Lung (tissue), 11 donors: ENCODE results near the gene DMRTC1B. TPM values are rescaled to one million over a fixed set of nuclear protein-coding genes. Genes with fewer than 3 reads are reported as not detected.
"Not testable (repeated sequence)": the region's sequence is repeated elsewhere in the genome, so short reads cannot be mapped to it uniquely, and the experiment has no call there.

Experiments used
- ATAC-seq: fragments of 200-7000 bp; cut with Tn5 transposase; one replicate; pipeline ENCODE4 v1.9.1; 2020; ENCODE audit warnings: moderate number of reproducible peaks; ENCODE audit not compliant: insufficient read depth, low FRiP score
- DNase-seq, 3 donors: peaks; one replicate each; pipeline ENCODE4 v3.0.0-alpha.2; 2013 to 2017
- H3K27ac ChIP-seq, 2 donors: one replicate each; pipeline ENCODE4 v1.5.1; 2013; ENCODE audit warnings: mild to moderate bottlenecking in 2 of 2, moderate library complexity in 2 of 2, control low read depth in 1 of 2, inconsistent platforms in 1 of 2, low read depth in 1 of 2, low read length in 1 of 2
- H3K27me3 ChIP-seq, 3 donors: one replicate each; pipeline ENCODE4 v1.5.1; 2013; ENCODE audit warnings: low read length in 2 of 3; ENCODE audit not compliant: control insufficient read depth in 3 of 3, insufficient read depth in 3 of 3
- H3K36me3 ChIP-seq, 4 donors: one replicate each; pipeline ENCODE4 v1.5.1; 2013; ENCODE audit warnings: low read length in 4 of 4, mild to moderate bottlenecking in 1 of 4, moderate library complexity in 1 of 4; ENCODE audit not compliant: control insufficient read depth in 4 of 4, insufficient read depth in 4 of 4
- H3K4me1 ChIP-seq, 5 donors: one replicate each; pipeline ENCODE4 v1.5.1; 2013; ENCODE audit warnings: low read length in 5 of 5, mild to moderate bottlenecking in 2 of 5, moderate library complexity in 1 of 5; ENCODE audit not compliant: control insufficient read depth in 5 of 5, insufficient read depth in 5 of 5
- H3K4me3 ChIP-seq: one replicate; pipeline ENCODE4 v1.5.1; 2013; ENCODE audit warnings: mild to moderate bottlenecking, control low read depth, moderate library complexity
- H3K9ac ChIP-seq, 2 donors: one replicate each; pipeline ENCODE4 v1.5.1; 2013; ENCODE audit warnings: low read length in 2 of 2, control low read depth in 1 of 2; ENCODE audit not compliant: insufficient read depth in 1 of 2
- H3K9me3 ChIP-seq, 4 donors: one replicate each; pipeline ENCODE4 v1.5.1; 2013; ENCODE audit warnings: low read length in 3 of 4, mild to moderate bottlenecking in 1 of 4, moderate library complexity in 1 of 4; ENCODE audit not compliant: control insufficient read depth in 4 of 4, insufficient read depth in 3 of 4
- WGBS, 2 donors: extraction: QIAGEN DNeasy Blood & Tissue Kit; methylation state at CpG; one replicate each; pipeline ENCODE4 v1.1.7; 2013; 5-methylcytosine and 5-hydroxymethylcytosine counted together
- polyA plus RNA-seq, 2 donors: library from polyadenylated mRNA; stranded (reverse); fragments of 200-250 nt; gene quantifications; one replicate each; pipeline ENCODE4 v1.2.1, GENCODE V29; 2013
- small RNA-seq: library from RNA; depleted of rRNA; stranded (forward); fragments of <200 nt; gene quantifications from one replicate; pipeline ENCODE3, GENCODE V24; 2014; ENCODE audit warnings: low replicate concordance
- total RNA-seq, 2 donors: library from RNA; depleted of rRNA in 1 of 2; stranded (reverse); fragments of >200 nt in 1 of 2; gene quantifications; one replicate each; pipeline ENCODE4 v1.2.1, GENCODE V29; 2014 to 2021
- donor health status: Bipolar disorder and iron deficiency.
- donor health status: healthy.
- donor health status: DM: yes; HTN: yes; CAD: no.

DMRTC1B gene
- total and polyA plus RNA-seq, 4 donors, result 0.35 to 0.96 (median 0.57) TPM

GRCh38 chrX:72808110-72808509 is 31.4 kb downstream of the DMRTC1B start, which contains the start of gene FAM236D:
TSS of gene FAM236D (minus strand) at chrX:72808210. CDS start at chrX:72808110, 100 bp downstream.
- H3K27me3 ChIP-seq, H3K4me3 ChIP-seq, H3K36me3 ChIP-seq, H3K9me3 ChIP-seq, H3K27ac ChIP-seq, ATAC-seq, H3K4me1 ChIP-seq, DNase-seq, H3K9ac ChIP-seq: not testable (repeated sequence)
- no CpG with 5 or more reads among the region's 13 CpGs for WGBS, 2 donors

GRCh38 chrX:72830701-72831100 is 54.0 kb downstream of the DMRTC1B start:
- H3K27me3 ChIP-seq, ATAC-seq: not testable (repeated sequence)
- WGBS, 2 donors, result no CpG with 5 or more reads among the region's 13 CpGs

GRCh38 chrX:72837532-72837931 is 60.8 kb downstream of the DMRTC1B start:
- H3K27ac ChIP-seq, H3K4me3 ChIP-seq, H3K9ac ChIP-seq, ATAC-seq, H3K27me3 ChIP-seq, H3K4me1 ChIP-seq, H3K9me3 ChIP-seq, H3K36me3 ChIP-seq, DNase-seq: not testable (repeated sequence)
- WGBS, 2 donors, result no CpG with 5 or more reads among the region's 2 CpGs

More at GRCh38 chrX:72830701-72831100, 54.0 kb downstream of the DMRTC1B start:
- not testable (repeated sequence) for H3K9me3 ChIP-seq, DNase-seq, H3K36me3 ChIP-seq, H3K27ac ChIP-seq, H3K4me3 ChIP-seq, H3K4me1 ChIP-seq, H3K9ac ChIP-seq

- WGBS, 2 donors, result no CpG with 5 or more reads among the region's 2 CpGs
- not testable (repeated sequence) for H3K9me3 ChIP-seq, ATAC-seq, DNase-seq, H3K4me1 ChIP-seq, H3K27me3 ChIP-seq, H3K36me3 ChIP-seq, H3K27ac ChIP-seq, H3K4me3 ChIP-seq, H3K9ac ChIP-seq
These were observed 106.2 kb downstream of the DMRTC1B start for GRCh38 chrX:72882898-72883297.

GRCh38 chrX:72889740-72890139 is 113.0 kb downstream of the DMRTC1B start:
- not testable (repeated sequence) for H3K9me3 ChIP-seq, H3K36me3 ChIP-seq, H3K4me3 ChIP-seq, ATAC-seq, H3K27ac ChIP-seq, H3K27me3 ChIP-seq, H3K4me1 ChIP-seq, H3K9ac ChIP-seq, DNase-seq
- no CpG with 5 or more reads among the region's 14 CpGs for WGBS, 2 donors

Small RNA genes within 50 kb of the gene (small RNA-seq; reads per million reads assigned to genes)
- not detected for gene RNU1-112P

Other genes with a start within 250 kb of the DMRTC1B start
- 10 to 100 TPM; 28.6 to 60.6 TPM for gene HDAC8, start 204.0 kb upstream of the DMRTC1B start, total RNA-seq
- gene HDAC8, start 204.0 kb upstream of the DMRTC1B start, polyA plus RNA-seq, result 10 to 100 TPM; 17.4 to 48.5 TPM
- 1 to 10 TPM; 3.8 to 4.0 TPM for gene PHKA1, start 62.6 kb upstream of the DMRTC1B start, total RNA-seq
- 1 to 10 TPM; 1.1 to 2.5 TPM for gene PHKA1, start 62.6 kb upstream of the DMRTC1B start, polyA plus RNA-seq
- not detected for gene FAM236B, start 5.8 kb downstream of the DMRTC1B start, total RNA-seq
- gene FAM236B, start 5.8 kb downstream of the DMRTC1B start, polyA plus RNA-seq, result not detected
- not detected for gene FAM236D, start 31.3 kb downstream of the DMRTC1B start, total RNA-seq
- not detected for gene FAM236D, start 31.3 kb downstream of the DMRTC1B start, polyA plus RNA-seq
- gene FAM236C, start 135.7 kb downstream of the DMRTC1B start, total RNA-seq, result not detected
- gene FAM236C, start 135.7 kb downstream of the DMRTC1B start, polyA plus RNA-seq, result not detected
- not detected for gene FAM236A, start 161.3 kb downstream of the DMRTC1B start, total RNA-seq
- not detected for gene FAM236A, start 161.3 kb downstream of the DMRTC1B start, polyA plus RNA-seq
- gene DMRTC1, start 166.9 kb downstream of the DMRTC1B start, total RNA-seq, result 1 to 10 TPM in 1 of 2 donors, not detected in 1; 1.2 TPM
- under 1 TPM in 1 of 2 donors, not detected in 1; 0.23 TPM for gene DMRTC1, start 166.9 kb downstream of the DMRTC1B start, polyA plus RNA-seq
- gene PABPC1L2B, start 226.0 kb downstream of the DMRTC1B start, total RNA-seq, result not detected
- gene PABPC1L2B, start 226.0 kb downstream of the DMRTC1B start, polyA plus RNA-seq, result not detected